NCI-H2107 (cell line): Measurements from ENCODE around the gene SGCB.

Source experiments
- DNase-seq: peaks from one replicate; lab custom pipeline; 2025; lab: John Stamatoyannopoulos, UW

Gene SGCB

GRCh38 chr4:52019936-52020657, 18.0 kb downstream of the SGCB start, which contains the start of gene LRRC66:
LRRC66 (minus strand) TSS chr4:52020363; CDS start chr4:52017613, 2,750 bp downstream.
- no peak for DNase-seq

DNA sequence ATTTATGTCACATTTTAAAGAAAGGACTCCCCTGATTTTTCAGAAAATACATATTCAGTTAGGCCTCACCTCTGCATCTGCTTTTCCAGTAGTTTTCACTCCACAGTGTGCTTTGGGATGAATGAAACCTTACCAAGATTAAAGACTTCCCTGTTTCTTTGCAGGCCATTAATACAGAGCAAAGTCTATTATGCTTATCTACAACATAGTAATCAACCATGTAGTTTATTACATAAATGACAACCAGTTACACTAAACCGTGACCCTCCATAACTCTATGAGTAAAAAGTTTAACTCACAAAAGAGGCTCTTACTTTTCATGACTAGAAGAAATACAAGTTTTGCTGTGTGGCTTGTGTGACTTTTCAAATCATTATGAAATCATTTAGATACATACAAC, 20.3 kb downstream of the SGCB start:
- DNase-seq = no peak

DNA sequence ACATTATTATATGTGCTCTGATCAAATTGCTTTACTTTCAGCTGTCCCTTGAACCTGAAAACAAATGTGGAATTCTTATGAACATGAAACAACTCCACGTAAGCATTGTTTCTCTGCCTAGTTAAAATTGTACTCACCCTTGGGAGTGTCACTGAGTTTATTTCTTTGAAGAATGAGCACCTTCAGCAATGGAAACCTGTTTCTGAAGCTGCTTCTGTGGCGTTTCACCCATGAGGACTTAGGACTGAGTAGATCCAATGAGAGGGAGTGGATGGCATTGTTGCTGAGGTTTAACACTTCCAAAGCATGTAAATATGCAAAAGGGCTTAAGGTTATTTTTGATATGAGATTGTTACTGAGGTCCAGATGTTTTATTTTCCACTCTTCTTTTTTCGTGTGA, 21.1 kb downstream of the SGCB start:
- no peak for DNase-seq

DNA sequence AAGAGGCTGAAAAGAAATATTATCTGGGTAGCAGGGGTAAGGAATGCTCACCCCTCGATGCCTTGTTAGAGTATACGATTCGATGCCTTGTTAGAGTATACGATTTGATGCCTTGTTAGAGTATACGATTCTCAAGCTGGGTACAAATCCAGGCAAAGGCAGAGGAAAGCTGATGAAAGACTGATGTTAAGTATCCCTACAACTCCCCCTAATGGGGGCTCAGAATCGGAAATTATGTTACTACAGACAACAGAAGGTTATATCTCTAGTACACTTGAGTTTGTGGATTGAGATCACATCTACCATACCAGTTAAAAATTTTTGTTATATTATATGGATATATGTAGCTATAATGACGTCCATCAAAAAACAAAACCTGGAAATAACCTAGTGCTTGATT, 22.7 kb downstream of the SGCB start:
- DNase-seq = no peak

DNA sequence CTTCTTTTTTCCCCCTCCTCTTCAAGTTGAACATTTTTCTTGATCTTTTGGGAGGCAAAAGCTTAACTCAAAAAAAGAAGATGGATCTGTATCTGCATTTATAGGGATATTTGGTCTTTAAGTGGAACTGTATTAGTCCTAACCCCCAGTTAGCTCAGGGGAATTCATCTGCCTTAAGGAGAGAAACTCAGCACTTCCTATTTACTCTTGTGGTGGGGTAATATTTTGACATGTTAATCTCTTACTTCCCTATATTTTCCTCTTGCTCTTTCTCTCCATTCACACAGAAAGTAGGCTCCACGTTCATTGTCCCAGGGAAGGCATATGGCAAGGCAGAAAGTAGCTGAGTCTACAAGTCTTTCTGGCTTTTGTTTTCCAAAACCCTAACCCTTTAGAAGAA, 23.2 kb downstream of the SGCB start:
- DNase-seq = no peak

DNA sequence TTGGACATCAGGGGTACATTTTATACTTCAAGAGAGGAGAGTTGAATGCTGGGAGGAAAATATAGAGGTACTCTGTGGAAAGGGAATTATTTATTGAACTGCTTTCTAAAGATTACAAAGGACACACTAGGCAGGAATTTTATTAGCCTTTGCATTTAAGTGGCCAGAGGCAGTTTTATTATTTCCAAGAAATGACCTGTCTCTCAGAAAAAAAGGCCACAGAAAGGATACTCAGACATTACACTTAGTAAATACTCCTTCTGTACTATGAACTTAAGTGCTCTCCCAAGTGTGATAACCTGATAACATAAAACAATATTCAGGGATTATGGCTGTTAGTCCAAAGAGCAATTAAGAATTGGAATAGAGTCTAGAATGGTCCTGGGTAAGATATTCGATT, 25.4 kb downstream of the SGCB start:
- no peak for DNase-seq

DNA sequence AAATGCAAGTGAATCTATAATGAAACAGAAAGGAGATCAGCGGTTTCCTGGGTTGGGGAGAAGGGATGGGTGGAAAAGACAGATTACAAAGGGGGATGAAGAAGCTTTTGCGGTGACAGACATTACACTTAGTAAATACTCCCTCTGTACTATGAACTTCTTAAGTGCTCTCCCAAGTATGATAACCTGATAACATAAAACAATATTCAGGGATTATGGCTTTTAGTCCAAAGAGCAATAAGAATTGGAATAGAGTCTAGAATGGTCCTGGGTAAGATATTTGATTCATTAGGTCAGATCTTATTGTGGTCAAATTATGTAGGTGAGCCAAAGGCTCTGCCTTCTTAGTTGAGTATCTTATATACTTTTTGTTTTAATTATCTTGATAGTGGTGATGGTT, 27.1 kb downstream of the SGCB start:
- no peak for DNase-seq

GRCh38 chr4:52006887-52007286, 31.2 kb downstream of the SGCB start:
- no peak for DNase-seq

DNA sequence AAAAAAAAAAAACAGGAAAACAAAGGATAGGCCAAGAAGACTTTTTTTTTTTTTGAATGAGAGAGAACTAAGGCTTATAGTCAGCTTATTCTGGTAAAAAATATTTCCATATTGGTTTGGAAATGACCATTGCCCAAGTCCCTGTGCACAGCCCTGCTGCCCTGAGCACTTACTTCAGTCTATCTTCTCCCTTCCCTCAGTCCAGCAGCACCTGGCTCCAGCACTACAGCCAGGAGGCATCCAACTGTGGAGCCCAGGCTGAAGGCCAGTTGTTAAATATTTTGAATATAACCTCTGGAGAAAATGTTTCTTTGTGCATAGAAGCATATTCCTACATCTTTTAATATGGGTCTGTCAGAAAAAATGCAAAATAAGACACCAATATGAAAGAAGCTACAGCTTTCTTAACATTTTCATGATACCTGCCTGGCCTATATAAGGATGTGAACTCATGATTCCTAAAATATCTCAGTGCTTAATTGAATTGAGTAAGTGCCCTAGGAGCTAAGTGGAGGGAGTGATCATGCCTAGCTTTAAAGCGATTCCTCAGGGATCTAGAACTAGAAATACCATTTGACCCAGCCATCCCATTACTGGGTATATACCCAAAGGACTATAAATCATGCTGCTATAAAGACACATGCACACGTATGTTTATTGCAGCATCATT, 32.4 kb downstream of the SGCB start:
- DNase-seq = no peak

DNA sequence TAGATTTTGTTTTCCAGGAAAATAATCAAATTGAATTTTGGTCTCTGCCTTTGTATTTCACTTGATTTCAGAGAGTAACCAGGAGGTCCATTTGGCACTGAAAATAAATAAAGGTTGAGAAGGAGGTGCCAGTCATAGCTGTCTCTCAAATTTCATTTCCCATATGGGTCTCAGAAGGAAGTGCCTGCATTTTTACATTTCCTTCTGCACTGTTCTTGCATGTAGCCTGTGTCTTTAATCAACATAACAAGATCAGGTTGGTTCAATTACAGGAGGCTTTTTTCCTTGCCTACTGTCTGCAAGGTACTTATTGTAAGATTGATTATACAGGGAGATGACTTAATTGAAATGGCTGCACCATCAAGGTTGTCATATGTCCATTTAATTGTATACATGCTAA, 33.7 kb downstream of the SGCB start:
- no peak for DNase-seq

GRCh38 chr4:52001616-52002015, 36.5 kb downstream of the SGCB start:
- no peak for DNase-seq

DNA sequence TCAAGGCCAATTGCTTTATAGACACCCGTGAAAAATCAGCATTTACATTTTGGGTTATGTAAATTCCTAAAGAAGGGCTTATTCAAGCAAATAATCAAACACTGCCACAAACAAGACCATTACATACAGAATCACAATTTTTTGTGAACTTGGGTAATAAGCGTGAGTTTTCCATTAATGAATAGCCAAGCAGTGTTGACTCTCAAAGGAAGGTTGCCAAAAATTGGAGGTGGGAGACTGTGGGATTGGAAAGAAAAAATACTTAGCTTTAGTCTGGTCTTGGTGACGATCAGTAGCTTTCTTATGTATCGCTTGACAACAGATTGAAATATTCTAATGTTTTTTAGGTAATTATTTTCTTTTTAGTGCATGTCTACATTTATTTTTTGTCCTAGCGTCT, 38.8 kb downstream of the SGCB start:
- no peak for DNase-seq

DNA sequence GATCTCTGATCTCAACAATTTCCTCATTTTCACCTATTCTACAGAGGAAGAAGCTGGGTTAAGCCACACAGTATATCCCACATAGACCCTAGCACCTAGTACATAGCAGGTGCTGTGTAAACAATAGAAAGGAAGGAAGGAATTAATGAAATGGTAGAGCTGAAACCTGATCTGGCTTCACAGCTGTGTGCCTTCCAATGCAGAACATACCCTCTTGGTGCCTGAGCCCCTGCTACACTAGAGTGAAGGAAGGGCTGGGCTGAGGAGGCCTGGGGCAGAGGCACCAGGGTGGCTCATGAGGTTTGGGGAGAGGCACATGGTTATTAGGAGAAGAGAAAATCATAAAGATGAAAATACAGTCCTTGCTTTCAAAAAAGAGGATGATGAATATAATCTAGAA, 39.3 kb downstream of the SGCB start:
- DNase-seq = no peak

DNA sequence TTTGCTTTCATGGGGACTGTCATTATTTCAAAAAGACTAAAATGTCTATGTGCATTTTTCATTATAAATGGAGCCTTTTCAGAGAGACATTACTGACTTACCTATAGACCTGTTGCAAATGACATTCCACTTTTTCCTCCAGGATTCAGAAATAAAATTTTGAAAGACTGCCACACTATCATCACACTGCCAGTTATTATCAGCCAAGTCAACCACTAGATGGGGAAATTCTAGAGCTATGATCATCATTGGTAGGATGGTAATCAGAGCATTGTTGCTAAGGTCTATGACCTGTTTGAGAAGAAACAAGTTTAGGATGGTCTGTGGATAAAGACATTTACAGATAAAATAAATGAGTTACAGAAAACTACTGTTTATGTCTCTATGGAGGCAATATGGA, 40.5 kb downstream of the SGCB start:
- DNase-seq = no peak

- DNase-seq = no peak
Measured at GRCh38 chr4:51995647-51996220, 42.4 kb downstream of the SGCB start.
